ENCODE measurements around the gene TBC1D16.

DNA sequence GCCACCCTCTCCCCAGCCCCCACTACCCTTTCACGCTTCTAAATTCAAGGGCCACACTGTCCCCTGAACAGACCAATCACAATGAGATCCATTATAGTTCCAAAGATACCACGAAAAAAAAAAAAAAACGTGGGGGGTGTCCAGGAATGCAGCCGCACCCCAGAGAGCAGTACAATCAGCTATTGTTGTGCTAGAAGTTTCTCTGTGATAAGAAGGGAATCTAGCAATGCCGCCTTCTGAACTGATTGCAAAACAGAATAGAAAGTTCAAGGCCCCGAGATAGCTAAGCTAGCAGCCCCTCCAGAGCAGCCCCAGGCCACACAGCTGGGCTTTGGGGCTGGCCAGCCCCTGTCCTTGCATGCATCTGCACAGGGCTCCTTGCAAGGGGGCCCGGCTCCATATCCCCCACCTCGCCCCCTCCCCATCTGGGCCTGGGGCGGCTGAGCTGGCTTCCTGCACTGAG, 109.5 kb downstream of the TBC1D16 start:
- TF ChIP-seq, protein P1, sequence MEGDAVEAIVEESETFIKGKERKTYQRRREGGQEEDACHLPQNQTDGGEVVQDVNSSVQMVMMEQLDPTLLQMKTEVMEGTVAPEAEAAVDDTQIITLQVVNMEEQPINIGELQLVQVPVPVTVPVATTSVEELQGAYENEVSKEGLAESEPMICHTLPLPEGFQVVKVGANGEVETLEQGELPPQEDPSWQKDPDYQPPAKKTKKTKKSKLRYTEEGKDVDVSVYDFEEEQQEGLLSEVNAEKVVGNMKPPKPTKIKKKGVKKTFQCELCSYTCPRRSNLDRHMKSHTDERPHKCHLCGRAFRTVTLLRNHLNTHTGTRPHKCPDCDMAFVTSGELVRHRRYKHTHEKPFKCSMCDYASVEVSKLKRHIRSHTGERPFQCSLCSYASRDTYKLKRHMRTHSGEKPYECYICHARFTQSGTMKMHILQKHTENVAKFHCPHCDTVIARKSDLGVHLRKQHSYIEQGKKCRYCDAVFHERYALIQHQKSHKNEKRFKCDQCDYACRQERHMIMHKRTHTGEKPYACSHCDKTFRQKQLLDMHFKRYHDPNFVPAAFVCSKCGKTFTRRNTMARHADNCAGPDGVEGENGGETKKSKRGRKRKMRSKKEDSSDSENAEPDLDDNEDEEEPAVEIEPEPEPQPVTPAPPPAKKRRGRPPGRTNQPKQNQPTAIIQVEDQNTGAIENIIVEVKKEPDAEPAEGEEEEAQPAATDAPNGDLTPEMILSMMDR (conservative IDR thresholded peaks at IDR 0.05 in 1 of 2, IDR thresholded peaks at IDR 0.05 in 1 of 2; ENCODE audit: low read depth in 1 of 2, low read length in 2 of 2), result no peak
- TF ChIP-seq EZH2 (IDR thresholded peaks at IDR 0.05; ENCODE audit: low read length, missing control alignments), result no peak
